ENCODE measurements around the gene GRM7. TPM values are rescaled to one million over a fixed set of nuclear protein-coding genes. Genes with fewer than 3 reads are reported as not detected.

Gene GRM7
- total and polyA plus RNA-seq, 8 donors, result 0.05 to 2.2 TPM; not detected in 6

- no peak for DNase-seq
- Histone ChIP-seq H3K36me3 (no peaks in the 10 kb centered on the region), H3K27ac (no peak overlapping the region), H3K9me3 (peaks cover 0 to 14% (median 3%) of the 10 kb centered on the region in 4 donors), H3K4me1 (no peaks in the 10 kb centered on the region), H3K27me3 (no peaks in the 10 kb centered on the region), H3K4me3 (no peak overlapping the region)
- 87 to 98% (median 98%) methylated on average over 3 of the region's 3 CpGs for WGBS, 5 donors
- intact Hi-C loops (cut with DNase I; ENCODE audit: low total_unique reads), result no loop called here
- TF ChIP-seq CTCF (IDR thresholded peaks at IDR 0.05) (no peak), POLR2AphosphoS5 (IDR thresholded peaks at IDR 0.05) (no peak), POLR2A (IDR thresholded peaks at IDR 0.05) (no peak)
These were observed 637.8 kb downstream of the GRM7 start for GRCh38 chr3:7498715-7499114.

- no peak overlapping the region for H3K27ac ChIP-seq
- no peaks in the 10 kb centered on the region for H3K27me3 ChIP-seq
- H3K4me1 ChIP-seq, result peaks cover 7 to 25% (median 8%) of the 10 kb centered on the region in 4 donors
- no peaks in the 10 kb centered on the region for H3K36me3 ChIP-seq
- TF ChIP-seq POLR2A (IDR thresholded peaks at IDR 0.05) (no peak), CTCF (IDR thresholded peaks at IDR 0.05) (no peak)
- intact Hi-C loops (cut with DNase I; ENCODE audit: low total_unique reads), result no loop called here
- DNase-seq, result no peak
- no peak overlapping the region for H3K4me3 ChIP-seq
- H3K9me3 ChIP-seq, result no peaks in the 10 kb centered on the region
- 82 to 90% (median 87%) methylated on average over 4 of the region's 4 CpGs for WGBS, 5 donors
These were observed 642.5 kb downstream of the GRM7 start for GRCh38 chr3:7503431-7503830.

- intact Hi-C loops (cut with DNase I; ENCODE audit: low total_unique reads), result no loop called here
- H3K27ac ChIP-seq, result peak overlapping the region in 2 of 5 donors; percentile 48 to 66
- H3K27me3 ChIP-seq, result no peaks in the 10 kb centered on the region
- H3K4me1 ChIP-seq, result peaks cover 7 to 25% (median 8%) of the 10 kb centered on the region in 4 donors
- H3K4me3 ChIP-seq, result no peak overlapping the region
- H3K9me3 ChIP-seq, result no peaks in the 10 kb centered on the region
- TF ChIP-seq POLR2A (IDR thresholded peaks at IDR 0.05), result no peak
- no peak for TF ChIP-seq EP300 (IDR thresholded peaks at IDR 0.05)
- peak in 2 of 3 donors; percentile 58 to 68 for TF ChIP-seq POLR2AphosphoS5 (IDR thresholded peaks at IDR 0.05)
- no peak for TF ChIP-seq CTCF (IDR thresholded peaks at IDR 0.05)
- 69 to 89% (median 76%) methylated on average over 3 of the region's 3 CpGs for WGBS, 5 donors
- no peaks in the 10 kb centered on the region for H3K36me3 ChIP-seq
- DNase-seq, result peak in 1 of 2 donors; percentile 74
These were observed 644.2 kb downstream of the GRM7 start for GRCh38 chr3:7504886-7505775.

GRCh38 chr3:7506606-7507180 lies 645.8 kb downstream of the GRM7 start:
- DNase-seq, result no peak
- H3K27me3 ChIP-seq, result no peaks in the 10 kb centered on the region
- H3K36me3 ChIP-seq, result no peaks in the 10 kb centered on the region
- no peak overlapping the region for H3K27ac ChIP-seq
- H3K4me1 ChIP-seq, result peaks cover 7 to 25% (median 8%) of the 10 kb centered on the region in 4 donors
- WGBS, 5 donors, result 58 to 84% (median 71%) methylated on average over 2 of the region's 2 CpGs
- no peaks in the 10 kb centered on the region for H3K9me3 ChIP-seq
- intact Hi-C loops (cut with DNase I; ENCODE audit: low total_unique reads), result no loop called here
- no peak for TF ChIP-seq CTCF (IDR thresholded peaks at IDR 0.05)
- TF ChIP-seq EP300 (IDR thresholded peaks at IDR 0.05), result no peak
- no peak for TF ChIP-seq POLR2AphosphoS5 (IDR thresholded peaks at IDR 0.05)
- no peak overlapping the region for H3K4me3 ChIP-seq
